ENCODE measurements around the gene LBX1.

LBX1 gene

DNA sequence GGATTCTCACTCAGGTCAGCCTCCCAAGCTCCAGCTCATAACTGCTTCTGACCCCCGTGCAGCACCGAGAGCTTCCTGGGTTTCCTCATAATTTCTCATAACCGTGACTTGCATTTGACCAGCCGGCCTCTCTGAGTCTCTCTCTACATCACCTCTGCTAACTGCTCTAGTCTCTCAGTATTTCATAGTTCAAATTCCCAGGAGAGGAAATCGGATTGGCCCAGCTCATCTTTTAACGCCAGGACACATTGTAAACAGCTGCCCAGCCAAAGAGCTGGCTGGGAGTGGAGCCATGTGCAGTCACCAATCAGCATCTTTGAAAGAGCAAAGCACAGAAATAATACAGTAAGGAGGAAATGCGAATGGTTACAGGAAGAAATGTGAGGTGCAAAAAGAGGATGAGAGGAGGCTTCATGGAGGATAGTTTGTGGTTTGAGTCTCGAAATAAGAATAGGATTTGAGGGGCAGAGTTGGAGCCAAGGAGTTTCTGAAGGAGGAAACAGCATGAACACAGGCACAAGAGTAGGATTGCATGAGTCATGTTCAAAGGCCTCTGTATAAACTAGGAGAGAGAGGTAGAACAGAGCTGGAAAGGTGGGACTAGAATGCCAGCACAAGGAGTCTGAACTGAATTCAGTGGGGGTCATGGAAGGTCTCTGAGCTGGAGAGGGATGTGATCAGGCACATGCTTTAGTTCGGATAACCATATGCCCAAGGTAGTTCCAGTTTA, 15.2 kb upstream of the LBX1 start:
- H3K27ac ChIP-seq: no peak overlapping the region
- TF ChIP-seq, protein P1, sequence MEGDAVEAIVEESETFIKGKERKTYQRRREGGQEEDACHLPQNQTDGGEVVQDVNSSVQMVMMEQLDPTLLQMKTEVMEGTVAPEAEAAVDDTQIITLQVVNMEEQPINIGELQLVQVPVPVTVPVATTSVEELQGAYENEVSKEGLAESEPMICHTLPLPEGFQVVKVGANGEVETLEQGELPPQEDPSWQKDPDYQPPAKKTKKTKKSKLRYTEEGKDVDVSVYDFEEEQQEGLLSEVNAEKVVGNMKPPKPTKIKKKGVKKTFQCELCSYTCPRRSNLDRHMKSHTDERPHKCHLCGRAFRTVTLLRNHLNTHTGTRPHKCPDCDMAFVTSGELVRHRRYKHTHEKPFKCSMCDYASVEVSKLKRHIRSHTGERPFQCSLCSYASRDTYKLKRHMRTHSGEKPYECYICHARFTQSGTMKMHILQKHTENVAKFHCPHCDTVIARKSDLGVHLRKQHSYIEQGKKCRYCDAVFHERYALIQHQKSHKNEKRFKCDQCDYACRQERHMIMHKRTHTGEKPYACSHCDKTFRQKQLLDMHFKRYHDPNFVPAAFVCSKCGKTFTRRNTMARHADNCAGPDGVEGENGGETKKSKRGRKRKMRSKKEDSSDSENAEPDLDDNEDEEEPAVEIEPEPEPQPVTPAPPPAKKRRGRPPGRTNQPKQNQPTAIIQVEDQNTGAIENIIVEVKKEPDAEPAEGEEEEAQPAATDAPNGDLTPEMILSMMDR (IDR thresholded peaks at IDR 0.05): no peak
- no peak for TF ChIP-seq ZFX (IDR thresholded peaks at IDR 0.05; ENCODE audit: borderline replicate concordance)

DNA sequence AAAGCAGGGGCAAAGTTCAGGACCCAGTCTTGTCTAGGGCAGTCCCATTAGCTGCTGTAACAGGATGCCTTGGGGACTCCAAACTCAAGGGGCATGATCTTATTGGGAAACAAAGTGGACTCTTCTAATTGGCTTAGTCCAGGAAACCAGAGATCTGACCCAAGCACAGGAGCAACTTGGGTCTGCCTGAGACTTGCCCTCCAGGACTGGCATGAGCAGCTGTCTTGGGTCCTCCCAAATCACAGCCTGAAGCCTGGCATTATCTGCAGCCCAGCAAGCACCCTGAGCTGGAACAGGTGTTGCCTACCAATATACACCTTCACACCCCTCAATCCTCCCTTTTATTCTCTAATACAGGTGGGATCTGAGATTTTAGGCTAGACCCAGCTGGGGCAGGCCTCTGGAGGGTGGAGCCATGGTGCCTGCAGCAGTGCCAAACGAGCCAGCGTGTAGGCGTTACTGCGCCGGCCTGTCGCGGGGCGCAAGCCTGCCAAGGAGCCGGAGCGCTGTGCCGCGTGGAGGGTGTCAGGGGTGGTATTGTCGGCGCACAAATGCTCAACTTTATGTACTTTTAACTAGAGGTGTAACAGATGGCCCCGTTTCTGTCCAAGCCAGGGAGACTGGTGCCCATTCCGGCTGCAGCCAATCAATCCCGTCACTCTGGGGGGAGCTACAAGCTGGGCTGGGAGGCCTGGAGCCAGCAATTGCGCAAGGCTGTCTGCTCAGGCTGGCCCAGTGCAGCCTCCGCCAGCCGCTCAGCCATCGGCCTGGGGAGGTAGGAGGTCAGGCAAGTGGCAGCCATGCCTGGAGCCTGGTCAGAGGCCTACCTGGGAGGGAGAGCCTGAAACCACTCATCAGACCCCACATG, 12.8 kb upstream of the LBX1 start:
- TF ChIP-seq, protein P1 (IDR thresholded peaks at IDR 0.05): no peak
- no peak for TF ChIP-seq ZFX (IDR thresholded peaks at IDR 0.05; ENCODE audit: borderline replicate concordance)
- no peak overlapping the region for H3K27ac ChIP-seq

DNA sequence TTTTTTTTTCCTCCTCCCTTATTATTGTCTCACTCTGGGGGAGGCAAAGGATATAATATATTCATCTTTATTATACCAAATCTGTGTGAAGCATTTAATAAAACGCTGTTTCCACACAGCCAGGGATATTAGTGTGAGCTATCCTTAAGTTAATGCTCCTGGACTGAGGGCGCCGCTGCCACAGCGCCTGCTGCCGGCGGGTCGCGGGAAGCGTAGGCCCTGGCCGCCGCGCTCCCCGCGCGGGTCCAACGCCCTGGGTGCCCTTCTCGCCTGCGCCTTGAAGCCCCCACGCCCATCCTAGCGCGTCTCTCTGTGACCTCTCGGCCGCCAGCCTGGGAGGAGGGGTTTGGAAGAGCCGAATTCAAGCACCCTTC, 9.5 kb upstream of the LBX1 start:
- H3K27ac ChIP-seq: no peak overlapping the region
- TF ChIP-seq, protein P1 (IDR thresholded peaks at IDR 0.05): no peak
- TF ChIP-seq ZFX (IDR thresholded peaks at IDR 0.05; ENCODE audit: borderline replicate concordance): no peak

DNA sequence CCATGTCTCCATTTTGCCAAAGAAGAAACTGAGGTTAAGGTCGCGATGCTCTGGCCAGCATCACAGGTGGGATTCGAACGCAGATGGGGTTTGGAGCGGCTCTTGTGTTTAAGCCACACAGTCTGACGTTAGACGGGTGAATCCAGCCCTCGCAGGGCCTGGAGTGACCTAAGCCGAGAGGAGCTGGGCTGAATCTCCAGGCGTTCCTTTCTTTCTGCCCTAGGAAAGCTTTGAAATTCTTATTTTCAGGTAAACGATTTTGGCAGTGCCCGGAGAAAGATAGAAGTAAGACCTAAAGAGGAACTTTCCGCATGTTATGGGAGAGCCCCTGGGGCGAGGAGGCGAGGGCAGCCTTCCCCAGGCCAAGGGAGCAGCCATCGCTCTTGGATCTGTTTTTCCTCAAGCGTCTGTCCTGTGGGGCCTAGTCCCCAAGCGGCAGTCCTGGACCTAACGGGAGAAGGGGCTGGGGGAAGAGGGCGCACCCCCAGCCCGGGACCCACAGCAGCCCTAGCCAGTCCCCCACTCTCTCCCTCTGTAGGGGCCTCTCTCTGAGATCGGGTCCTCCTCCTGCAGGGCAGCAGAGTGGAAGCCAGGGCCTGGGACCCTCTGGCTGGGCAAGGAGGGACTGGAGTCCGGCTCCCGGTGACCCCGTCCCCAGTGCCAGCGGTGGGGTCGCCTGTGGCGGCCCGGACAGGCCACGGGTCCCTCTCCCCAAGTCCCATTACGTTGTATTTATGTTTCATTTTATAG, 8.9 kb upstream of the LBX1 start:
- TF ChIP-seq, protein P1 (IDR thresholded peaks at IDR 0.05): no peak
- TF ChIP-seq ZFX (IDR thresholded peaks at IDR 0.05; ENCODE audit: borderline replicate concordance): no peak
- H3K27ac ChIP-seq: no peak overlapping the region

DNA sequence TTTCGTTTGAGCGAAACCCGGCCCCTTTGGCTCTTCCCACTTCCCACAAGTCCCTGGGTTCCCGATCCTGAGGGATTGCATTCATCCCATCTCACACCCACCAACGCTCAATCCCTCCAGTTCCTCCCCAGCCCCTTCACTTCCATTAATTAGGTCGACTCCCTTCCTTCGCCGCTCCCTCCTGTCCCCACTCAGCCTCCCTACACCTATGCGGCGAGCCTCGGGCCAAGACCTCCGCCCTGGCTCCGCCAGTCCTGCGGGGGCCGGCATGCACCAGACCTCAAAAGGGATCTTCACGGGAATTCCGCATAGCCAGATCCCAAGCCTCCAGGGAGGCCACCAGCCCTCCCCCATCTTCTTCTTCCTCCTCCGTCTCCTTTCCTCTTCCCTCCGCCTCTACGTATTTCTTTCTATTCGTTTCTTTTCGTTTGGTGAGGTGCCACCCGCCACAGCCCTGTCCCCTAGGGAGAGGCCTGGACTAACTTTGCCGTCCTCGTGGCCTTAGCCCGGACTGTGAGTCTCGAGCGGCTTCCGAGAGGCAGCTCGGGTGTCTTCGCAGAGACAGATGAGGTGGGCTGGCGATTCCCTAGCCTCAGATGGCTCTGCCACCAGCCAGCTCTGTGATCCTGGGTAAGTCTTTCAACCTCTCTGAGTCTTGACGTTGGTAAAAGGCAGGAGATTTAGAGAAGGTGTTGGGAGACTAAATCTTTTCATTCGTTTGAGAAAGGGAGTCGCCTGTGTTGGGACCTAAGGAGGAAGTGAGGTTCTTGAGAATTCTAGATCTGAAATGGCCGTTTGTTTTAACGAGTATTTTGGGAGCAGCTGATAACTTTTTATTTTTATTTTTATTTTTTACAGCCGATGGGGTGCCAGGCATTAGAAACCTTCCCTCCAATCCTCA, 8.1 kb upstream of the LBX1 start:
- no peak overlapping the region for H3K27ac ChIP-seq

More for the DNA sequence above, 8.1 kb upstream of the LBX1 start:
- TF ChIP-seq, protein P1 (IDR thresholded peaks at IDR 0.05): no peak
- TF ChIP-seq ZFX (IDR thresholded peaks at IDR 0.05; ENCODE audit: borderline replicate concordance): no peak
